Caki2 (cell line): Measurements from ENCODE around the gene ULK3. TPM values are rescaled to one million over a fixed set of nuclear protein-coding genes. Genes with fewer than 3 reads are reported as not detected.

ENCODE experiments used
- DNase-seq: peaks from one replicate; pipeline ENCODE4 v3.0.0-alpha.2; 2015; ENCODE audit warnings: low read depth
- in situ Hi-C: cut with HindIII; loops from 2 replicates; pipeline ENCODE4 v1.10.0; 2016; ENCODE audit warnings: low sequenced_read_pairs, low pct_unique_long_range_greater_than_20kb, mixed read lengths
- total RNA-seq: library from RNA; depleted of rRNA; stranded (reverse); fragments of >200 nt; shearing (Covaris generic); gene quantifications from 2 replicates; pipeline ENCODE4 v1.2.3, GENCODE V29; 2014; ENCODE audit warnings: low replicate concordance

Gene ULK3
- total RNA-seq, 1 experiment from 2014 or later: 30.4 TPM

DNA sequence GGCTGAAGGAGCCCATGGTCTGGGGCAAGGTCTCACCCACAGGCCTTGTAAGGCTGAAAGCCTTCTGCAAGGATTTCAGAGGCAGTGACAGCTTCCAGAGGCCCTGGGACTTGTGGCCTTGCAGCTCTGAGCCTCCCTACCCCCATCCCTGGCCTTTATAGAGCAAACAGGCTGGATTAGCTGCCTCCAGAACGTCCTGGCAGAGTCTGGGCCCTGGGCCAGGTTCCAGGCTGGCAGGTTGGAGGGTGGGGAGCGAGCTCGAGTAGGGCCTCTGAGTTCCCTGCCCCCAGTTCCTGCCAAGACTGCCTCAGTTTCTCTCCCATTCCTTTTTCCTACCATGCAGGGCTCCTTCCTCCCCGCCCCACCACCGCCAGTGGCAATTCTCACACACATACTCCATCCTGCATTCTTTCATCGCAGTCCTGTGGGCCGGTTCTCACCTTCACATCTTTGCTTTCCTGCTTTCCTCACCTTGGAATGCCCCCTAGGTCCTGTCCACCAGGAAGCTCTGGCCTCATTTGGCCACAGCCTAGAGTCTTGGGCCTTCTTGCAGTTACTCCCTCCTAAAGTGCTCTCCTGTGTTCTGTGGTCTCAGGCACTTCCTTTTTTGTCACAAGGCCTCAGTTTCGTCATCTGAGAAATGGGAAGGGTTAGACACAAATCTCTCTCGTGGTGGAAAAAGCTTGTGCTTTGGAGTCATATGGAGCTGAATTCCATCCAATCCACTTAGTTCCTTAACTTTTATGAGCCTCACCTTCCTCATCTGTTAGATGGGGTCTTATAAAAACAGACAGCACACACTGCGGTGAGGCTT, 27.6 kb downstream of the ULK3 start:
- DNase-seq: no peak
- in situ Hi-C loops: no loop called here

DNA sequence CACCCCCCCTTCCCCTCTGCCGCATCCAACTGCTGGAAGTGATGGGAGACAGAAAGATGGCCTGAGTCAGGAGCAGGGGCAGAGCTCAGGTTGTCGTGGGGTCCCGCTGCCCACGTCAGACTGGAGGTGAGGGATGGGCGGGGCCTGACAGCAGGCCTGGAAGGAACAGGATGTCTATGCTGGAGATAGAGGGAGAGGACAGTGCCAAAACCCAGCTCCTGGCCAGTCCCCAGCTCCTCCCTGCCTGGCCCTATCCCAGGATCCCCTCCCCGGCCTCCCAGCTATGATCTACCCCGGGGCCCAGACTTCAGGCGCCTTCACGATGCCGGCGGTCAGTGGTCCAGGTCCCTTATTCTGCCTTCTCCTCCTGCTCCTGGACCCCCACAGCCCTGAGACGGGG, 30.4 kb downstream of the ULK3 start, which contains the start of gene LMAN1L:
Gene LMAN1L (plus strand): TSS at position 303 of the 400 bp plus-strand sequence. CDS start 20 bp downstream, at position 323.
- DNase-seq: no peak
- in situ Hi-C loops: no loop called here

DNA sequence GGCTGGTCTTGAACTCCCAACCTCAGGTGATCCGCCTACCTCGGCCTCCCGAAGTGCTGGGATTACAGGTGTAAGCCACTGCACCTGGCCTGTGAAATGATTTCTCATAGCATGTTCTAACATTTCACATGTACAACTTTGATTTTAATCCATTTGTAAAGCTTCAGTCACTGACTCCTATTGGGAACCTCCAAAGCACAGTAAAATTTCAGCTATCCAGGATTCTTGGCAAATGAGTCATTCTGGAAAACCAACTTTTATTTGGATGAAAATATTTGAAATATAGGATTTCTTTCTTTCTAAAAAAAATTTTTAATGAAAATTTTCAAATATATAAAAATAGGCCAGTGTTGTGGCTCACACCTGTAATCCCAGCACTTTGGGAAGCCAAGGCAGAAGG, 33.0 kb downstream of the ULK3 start:
- no peak for DNase-seq
- in situ Hi-C loops: no loop called here

DNA sequence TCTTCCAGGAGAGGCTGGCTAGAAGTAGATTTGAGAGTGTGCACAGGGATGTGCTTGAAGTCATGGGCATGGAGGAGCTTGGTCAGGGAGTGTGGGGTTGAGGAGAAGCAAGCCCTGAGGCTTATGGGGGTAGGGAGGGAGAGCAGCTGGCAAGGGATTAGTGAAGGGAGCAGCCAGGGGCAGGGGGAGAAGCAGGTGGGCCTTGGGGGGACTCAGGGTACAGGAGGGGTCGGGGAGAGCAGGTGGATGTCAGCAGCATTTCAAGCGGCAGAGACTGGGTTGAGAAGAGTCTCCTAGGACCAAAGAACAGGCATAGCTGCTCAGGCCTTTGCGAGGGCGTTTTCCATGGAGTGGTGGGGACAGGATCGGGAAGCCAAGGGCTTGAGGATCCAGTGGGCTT, 33.7 kb downstream of the ULK3 start:
- DNase-seq: no peak
- in situ Hi-C loops: no loop called here

DNA sequence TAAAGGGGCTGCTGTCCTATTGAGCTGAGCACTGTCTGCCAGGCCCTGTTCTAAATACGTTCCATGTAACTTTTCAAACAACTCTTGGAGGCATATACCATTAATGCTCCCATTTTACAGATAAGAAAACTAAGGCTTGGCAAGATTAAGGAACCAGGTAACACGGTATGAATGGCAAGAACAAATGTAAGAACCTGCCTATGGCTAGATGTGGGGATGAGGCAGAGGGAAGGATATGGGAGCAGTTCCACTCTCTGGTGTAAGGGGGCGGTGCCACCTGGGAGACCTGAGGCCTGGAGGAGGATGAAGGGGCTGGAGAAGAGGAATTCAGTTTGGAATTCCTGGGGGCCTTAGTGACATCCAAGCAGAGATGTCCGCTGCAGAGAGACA, 34.1 kb downstream of the ULK3 start:
- DNase-seq: no peak
- in situ Hi-C loops: no loop called here

DNA sequence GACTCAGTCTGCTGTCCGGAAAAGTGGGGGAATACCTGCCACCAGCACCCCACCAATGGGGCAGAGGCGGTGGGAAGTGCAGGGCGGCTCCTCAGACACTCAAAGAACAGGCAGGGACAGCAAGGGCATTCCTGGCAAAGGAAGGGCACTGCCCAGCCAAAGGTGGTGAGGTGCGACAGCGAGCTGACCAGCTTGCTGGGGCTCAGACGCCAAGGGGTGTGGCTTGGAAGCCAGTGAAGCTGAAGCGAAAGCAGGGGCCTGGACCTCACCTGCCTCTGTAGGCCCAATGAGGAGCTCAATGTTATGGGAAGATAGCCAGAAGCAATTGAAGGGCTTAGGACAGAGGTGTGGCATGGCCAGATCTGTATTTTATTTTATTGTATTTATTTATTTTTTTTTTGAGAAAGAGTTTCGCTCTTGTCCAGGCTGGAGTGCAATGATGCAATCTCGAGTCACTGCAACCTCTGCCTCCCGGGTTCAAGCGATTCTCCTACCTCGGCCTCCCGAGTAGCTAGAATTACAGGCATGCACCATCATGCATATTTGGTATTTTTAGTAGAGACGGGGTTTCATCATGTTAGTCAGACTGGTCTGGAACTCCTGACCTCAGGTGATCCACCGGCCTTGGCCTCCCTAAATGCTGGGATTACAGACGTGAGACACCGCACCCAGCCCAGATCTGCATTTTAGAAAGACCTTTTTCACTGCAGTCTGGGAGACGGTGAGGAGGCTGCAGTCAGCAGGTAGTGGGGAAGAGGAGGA, 34.7 kb downstream of the ULK3 start:
- peak; percentile 46 for DNase-seq
- in situ Hi-C loops: no loop called here

DNA sequence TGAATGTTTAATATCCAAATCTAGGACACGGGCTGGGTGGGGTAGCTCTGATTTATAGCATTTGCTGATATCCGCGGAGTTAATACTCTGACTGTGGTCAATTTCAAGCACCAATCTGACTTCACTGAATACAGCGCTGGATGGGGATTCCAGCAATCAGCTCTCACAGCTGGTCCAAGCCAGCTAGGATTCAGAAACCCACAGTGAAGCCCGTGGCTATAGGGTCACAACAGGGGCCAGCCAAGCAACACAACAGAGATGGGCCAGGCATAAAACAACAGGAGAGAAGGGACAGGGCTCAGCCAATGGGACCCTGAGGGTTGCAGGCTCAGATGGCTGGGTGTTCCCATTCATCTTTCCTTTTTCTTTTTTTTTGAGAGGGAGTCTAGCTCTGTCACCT, 35.7 kb downstream of the ULK3 start:
- no peak for DNase-seq
- in situ Hi-C loops: no loop called here

DNA sequence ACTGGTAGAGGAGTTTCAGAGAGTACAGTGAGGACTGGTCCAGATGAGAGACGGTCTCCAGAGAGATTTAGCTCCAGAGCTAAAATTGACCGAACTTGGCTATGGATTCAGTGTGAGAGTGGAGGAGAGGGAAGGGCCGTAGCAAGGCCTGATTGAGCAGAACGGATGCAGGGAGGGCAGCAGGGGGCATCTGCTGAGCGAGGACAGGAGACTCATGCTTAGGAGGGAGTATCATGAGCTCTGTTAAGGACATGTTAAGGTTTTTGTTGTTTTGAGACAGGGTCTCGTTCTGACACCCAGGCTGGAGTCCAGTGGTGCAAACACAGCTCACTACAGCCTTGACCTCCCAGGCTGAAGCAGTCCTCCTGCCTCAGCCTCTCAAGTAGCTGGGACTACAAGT, 38.0 kb downstream of the ULK3 start:
- in situ Hi-C loops: no loop called here
- no peak for DNase-seq

DNA sequence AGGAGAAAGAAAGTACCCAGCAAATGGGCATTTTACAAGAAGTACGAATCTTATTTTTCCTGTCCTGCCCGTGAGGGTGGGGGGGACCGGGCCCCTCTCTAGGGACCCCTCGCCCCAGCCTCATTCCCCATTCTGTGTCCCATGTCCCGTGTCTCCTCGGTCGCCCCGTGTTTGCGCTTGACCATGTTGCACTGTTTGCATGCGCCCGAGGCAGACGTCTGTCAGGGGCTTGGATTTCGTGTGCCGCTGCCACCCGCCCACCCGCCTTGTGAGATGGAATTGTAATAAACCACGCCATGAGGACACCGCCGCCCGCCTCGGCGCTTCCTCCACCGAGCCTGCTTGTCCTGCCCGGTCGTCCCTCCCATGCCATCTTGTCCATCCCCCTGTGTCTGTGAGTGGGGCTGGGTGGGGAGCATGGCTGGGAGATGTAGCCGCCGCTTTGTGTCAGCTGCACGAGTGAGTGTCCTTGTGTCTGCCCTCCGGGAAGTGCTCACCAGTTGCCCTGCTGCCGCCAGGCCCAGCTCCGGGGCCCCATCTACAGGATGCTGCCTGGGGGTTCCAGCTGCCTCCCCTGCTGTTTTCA, 40.0 kb downstream of the ULK3 start:
- in situ Hi-C loops: no loop called here
- no peak for DNase-seq

DNA sequence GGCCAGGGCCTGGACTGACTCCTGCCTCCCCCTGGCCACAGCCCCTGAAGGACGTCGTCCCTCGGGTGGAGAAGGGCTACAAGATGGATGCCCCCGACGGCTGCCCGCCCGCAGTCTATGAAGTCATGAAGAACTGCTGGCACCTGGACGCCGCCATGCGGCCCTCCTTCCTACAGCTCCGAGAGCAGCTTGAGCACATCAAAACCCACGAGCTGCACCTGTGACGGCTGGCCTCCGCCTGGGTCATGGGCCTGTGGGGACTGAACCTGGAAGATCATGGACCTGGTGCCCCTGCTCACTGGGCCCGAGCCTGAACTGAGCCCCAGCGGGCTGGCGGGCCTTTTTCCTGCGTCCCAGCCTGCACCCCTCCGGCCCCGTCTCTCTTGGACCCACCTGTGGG, 40.7 kb downstream of the ULK3 start:
- in situ Hi-C loops: no loop called here

DNA sequence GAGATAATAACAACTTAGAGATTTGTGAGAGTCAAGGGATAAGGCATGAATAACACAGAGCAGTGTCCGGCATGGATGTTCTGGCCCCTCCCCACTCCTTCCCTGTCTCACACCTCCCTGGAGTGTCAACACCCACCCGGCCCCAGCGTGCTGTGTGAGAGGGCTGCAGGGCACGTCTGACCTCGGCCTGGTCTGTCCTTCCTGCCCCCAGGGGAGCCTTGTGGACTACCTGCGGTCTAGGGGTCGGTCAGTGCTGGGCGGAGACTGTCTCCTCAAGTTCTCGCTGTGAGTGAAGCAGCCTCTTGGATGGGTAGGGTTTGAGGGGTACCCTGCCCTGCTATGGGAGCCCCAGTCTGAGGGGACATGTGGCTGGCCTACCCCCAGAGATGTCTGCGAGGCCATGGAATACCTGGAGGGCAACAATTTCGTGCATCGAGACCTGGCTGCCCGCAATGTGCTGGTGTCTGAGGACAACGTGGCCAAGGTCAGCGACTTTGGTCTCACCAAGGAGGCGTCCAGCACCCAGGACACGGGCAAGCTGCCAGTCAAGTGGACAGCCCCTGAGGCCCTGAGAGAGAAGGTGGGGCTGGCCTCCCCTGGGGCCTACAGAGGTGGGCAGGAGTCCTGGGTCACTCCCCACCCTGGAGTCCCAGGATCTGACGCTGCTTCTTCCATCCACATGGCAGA, 41.5 kb downstream of the ULK3 start:
- in situ Hi-C loops: no loop called here
- no peak for DNase-seq

More for the DNA sequence above, 40.7 kb downstream of the ULK3 start:
- no peak for DNase-seq

DNA sequence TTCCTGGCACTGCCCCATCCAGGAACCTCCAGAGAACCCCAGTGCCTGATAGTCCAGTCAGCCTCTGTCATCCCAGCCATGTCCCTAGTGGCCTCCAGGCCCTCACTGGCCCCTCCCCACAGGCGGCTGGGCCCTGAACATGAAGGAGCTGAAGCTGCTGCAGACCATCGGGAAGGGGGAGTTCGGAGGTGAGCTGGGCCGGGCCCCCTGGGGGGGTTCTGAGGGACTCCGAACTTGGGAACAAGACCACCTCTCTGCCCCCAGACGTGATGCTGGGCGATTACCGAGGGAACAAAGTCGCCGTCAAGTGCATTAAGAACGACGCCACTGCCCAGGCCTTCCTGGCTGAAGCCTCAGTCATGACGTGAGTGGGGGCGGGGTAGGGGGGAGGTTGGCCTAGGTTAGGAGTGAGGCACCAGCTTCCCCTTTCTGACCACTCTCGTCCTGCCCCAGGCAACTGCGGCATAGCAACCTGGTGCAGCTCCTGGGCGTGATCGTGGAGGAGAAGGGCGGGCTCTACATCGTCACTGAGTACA, 42.3 kb downstream of the ULK3 start:
- in situ Hi-C loops: no loop called here
- no peak for DNase-seq

DNA sequence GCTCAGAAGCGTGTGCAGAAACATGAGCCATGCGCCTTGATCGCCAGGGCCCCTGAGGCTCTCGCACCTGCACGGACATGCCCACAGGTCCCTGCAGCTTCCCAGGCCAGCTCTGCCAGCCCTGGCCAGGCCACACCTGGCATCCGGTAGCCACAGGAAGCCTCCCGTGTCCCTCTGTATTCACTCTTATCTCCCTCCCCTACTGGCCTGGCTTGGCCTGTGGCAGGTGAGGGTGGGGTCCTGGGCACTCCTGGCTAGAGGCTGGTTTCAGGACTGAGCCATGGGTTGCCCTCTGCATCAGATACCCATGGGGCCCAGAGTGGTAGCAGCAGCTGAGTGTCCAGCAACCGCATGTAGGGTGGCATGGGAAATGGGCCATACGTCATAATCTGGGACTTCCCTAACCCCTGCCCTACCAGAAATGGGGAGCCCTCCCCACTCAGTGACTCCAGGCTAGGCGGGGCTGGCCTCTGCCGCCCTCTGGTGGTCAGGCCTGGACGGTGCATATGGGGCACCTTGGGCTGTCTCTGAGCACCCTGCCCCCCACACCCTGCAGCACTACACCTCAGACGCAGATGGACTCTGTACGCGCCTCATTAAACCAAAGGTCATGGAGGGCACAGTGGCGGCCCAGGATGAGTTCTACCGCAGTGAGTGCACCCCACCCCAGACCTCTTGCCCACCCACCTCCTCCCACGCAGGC, 42.9 kb downstream of the ULK3 start:
- DNase-seq: peak; percentile 67

DNA sequence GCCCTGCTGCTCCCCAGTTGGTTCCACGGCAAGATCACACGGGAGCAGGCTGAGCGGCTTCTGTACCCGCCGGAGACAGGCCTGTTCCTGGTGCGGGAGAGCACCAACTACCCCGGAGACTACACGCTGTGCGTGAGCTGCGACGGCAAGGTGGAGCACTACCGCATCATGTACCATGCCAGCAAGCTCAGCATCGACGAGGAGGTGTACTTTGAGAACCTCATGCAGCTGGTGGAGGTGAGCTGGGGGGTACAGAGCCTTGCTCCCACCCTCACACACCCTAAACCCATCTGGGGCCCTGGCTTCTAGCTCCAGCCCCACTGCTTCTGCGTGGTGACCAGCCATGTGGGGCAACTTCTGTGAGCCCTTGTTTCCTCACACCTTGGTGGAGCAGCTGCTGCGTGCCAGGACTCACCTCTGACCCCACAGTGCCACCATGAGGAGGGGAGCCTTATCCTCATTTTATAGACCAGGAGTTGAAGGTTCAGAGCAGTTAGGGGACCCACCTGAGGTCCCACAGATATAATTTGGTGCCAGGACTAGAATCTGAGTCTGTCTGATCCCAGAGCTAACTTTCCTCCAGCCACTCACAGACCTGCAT, 43.6 kb downstream of the ULK3 start:
- no peak for DNase-seq
- in situ Hi-C loops: no loop called here

More for the DNA sequence above, 42.9 kb downstream of the ULK3 start:
- in situ Hi-C loops: no loop called here

DNA sequence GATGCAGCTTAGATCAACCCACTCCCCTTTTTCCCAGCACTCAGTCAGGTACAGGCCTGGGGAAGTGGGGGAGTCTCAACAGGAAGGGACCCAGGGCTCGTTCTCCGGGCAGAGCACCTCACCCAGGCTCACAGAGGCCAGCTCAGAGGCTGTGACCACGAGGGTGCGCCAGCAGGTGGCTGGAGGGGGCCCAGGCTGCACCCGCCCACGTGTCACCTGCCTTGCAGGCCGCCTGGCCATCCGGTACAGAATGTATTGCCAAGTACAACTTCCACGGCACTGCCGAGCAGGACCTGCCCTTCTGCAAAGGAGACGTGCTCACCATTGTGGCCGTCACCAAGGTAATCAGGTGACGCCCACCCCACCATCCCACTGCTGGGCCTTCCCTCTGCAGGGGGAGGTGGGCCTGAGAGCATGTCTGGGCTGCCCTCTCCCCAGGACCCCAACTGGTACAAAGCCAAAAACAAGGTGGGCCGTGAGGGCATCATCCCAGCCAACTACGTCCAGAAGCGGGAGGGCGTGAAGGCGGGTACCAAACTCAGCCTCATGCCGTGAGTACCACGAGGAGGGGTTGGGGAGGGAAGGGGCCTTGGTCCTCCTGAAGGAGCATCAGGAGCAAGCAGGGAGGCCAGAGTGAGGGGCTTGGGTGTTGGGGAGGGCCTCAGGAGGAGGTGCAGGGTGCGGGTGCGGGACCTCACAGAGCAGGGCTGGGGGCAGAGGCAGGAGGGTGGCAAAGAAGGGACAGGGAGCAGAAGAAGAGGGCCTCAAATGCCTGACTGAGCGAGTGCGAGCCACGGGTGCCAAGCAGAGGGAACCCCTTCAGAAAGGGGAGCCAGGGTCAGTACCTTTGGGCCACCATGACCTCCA, 44.3 kb downstream of the ULK3 start:
- DNase-seq: no peak
- in situ Hi-C loops: no loop called here

DNA sequence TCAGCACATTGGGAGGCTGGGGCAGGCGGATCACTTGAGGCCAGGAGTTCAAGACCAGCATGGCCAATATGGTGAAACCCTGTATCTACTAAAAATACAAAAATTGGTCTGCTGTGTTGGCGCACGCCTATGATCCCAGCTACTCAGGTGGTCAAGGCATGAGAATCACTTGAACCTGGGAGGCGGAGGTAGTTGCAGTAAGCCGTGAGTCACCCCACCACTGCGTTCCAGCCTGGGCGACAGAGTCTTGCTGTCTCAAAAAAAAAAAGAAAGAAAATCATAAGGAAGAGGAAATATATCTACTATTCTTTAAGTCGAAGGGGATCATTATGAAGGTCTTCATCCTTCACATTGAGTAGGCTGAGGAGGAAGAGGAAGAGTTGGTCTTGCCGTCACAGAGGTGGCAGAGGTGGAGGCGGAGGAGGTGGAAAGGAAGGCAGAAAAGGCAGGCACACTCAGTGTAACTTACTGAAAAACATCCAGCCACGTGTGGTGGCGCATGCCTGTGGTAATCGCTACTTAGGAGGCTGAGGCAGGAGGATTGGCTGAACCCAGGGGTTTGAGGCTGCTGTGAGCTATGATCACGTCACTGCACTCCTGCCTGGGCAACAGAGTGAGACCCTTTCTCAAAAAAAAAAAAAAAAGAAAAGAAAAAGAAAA, 46.9 kb downstream of the ULK3 start:
- DNase-seq: no peak
- in situ Hi-C loops: no loop called here
